ENCODE results near the gene MKRN2OS.

MKRN2OS gene

GRCh38 chr3:12574661-12575060 lies 29.4 kb upstream of the MKRN2OS start:
- Histone ChIP-seq H3K9me2 (replicated peaks; ENCODE audit: low read depth, low read length) (no peaks in the 10 kb centered on the region), H3K4me1 (ENCODE audit: insufficient read depth, low read length, poor library complexity, severe bottlenecking) (no peaks in the 10 kb centered on the region), H2AFZ (ENCODE audit: low read length) (no peak overlapping the region), H3K4me3 (ENCODE audit: low read length, poor library complexity, severe bottlenecking) (no peak overlapping the region), H3K9ac (ENCODE audit: low read depth, low read length, poor library complexity, severe bottlenecking) (no peak overlapping the region), H4K20me1 (ENCODE audit: insufficient read depth, low read length, poor library complexity, severe bottlenecking) (no peaks in the 10 kb centered on the region), H3F3A (ENCODE audit: low read depth) (no peaks in the 10 kb centered on the region), H3K4me2 (ENCODE audit: low read depth, low read length, poor library complexity, severe bottlenecking) (no peak overlapping the region), H3K9me3 (ENCODE audit: insufficient read depth, low read depth, low read length) (no peaks in the 10 kb centered on the region), H3K79me2 (ENCODE audit: insufficient read depth, low read length) (no peaks in the 10 kb centered on the region), H3K36me3 (ENCODE audit: insufficient read depth, low read length) (peaks cover 99% of the 10 kb centered on the region; the same call in 1 of the 2 replicates), H3K27me3 (ENCODE audit: insufficient read depth, low read length, poor library complexity, severe bottlenecking) (no peaks in the 10 kb centered on the region)
- TF ChIP-seq CTCF (conservative IDR thresholded peaks at IDR 0.05; ENCODE audit: low read length), result no peak
- no peak for TF ChIP-seq EZH2phosphoT487 (IDR thresholded peaks at IDR 0.05; ENCODE audit: borderline replicate concordance)

GRCh38 chr3:12574131-12574530 lies 28.8 kb upstream of the MKRN2OS start:
- Histone ChIP-seq H3K9ac (ENCODE audit: low read depth, low read length, poor library complexity, severe bottlenecking) (no peak overlapping the region), H3K27me3 (ENCODE audit: insufficient read depth, low read length, poor library complexity, severe bottlenecking) (no peaks in the 10 kb centered on the region), H3K4me1 (ENCODE audit: insufficient read depth, low read length, poor library complexity, severe bottlenecking) (no peaks in the 10 kb centered on the region), H3K36me3 (ENCODE audit: insufficient read depth, low read length) (peaks cover 99% of the 10 kb centered on the region; the same call in 1 of the 2 replicates), H4K20me1 (ENCODE audit: insufficient read depth, low read length, poor library complexity, severe bottlenecking) (no peaks in the 10 kb centered on the region), H3K4me2 (ENCODE audit: low read depth, low read length, poor library complexity, severe bottlenecking) (no peak overlapping the region), H3K4me3 (ENCODE audit: low read length, poor library complexity, severe bottlenecking) (no peak overlapping the region), H3K9me2 (replicated peaks; ENCODE audit: low read depth, low read length) (no peaks in the 10 kb centered on the region), H3K79me2 (ENCODE audit: insufficient read depth, low read length) (no peaks in the 10 kb centered on the region), H3F3A (ENCODE audit: low read depth) (no peaks in the 10 kb centered on the region), H3K9me3 (ENCODE audit: insufficient read depth, low read depth, low read length) (no peaks in the 10 kb centered on the region), H2AFZ (ENCODE audit: low read length) (no peak overlapping the region)
- no peak for TF ChIP-seq EZH2phosphoT487 (IDR thresholded peaks at IDR 0.05; ENCODE audit: borderline replicate concordance)
- TF ChIP-seq CTCF (conservative IDR thresholded peaks at IDR 0.05; ENCODE audit: low read length), result no peak

GRCh38 chr3:12571986-12572385 lies 26.7 kb upstream of the MKRN2OS start:
- no peak overlapping the region for H3K4me3 ChIP-seq (ENCODE audit: low read length, poor library complexity, severe bottlenecking)
- no peaks in the 10 kb centered on the region for H3K9me2 ChIP-seq (replicated peaks; ENCODE audit: low read depth, low read length)
- peaks cover 15% of the 10 kb centered on the region for H3K79me2 ChIP-seq (ENCODE audit: insufficient read depth, low read length)
- H4K20me1 ChIP-seq (ENCODE audit: insufficient read depth, low read length, poor library complexity, severe bottlenecking), result no peaks in the 10 kb centered on the region
- TF ChIP-seq EZH2phosphoT487 (IDR thresholded peaks at IDR 0.05; ENCODE audit: borderline replicate concordance) (no peak), CTCF (conservative IDR thresholded peaks at IDR 0.05; ENCODE audit: low read length) (no peak)
- H3K9me3 ChIP-seq (ENCODE audit: insufficient read depth, low read depth, low read length), result no peaks in the 10 kb centered on the region
- H3K4me2 ChIP-seq (ENCODE audit: low read depth, low read length, poor library complexity, severe bottlenecking), result no peak overlapping the region
- H3K9ac ChIP-seq (ENCODE audit: low read depth, low read length, poor library complexity, severe bottlenecking), result no peak overlapping the region
- H3K27me3 ChIP-seq (ENCODE audit: insufficient read depth, low read length, poor library complexity, severe bottlenecking), result no peaks in the 10 kb centered on the region
- peaks cover 84% of the 10 kb centered on the region; the same call in 1 of the 2 replicates for H3K36me3 ChIP-seq (ENCODE audit: insufficient read depth, low read length)
- no peaks in the 10 kb centered on the region for H3K4me1 ChIP-seq (ENCODE audit: insufficient read depth, low read length, poor library complexity, severe bottlenecking)
- H2AFZ ChIP-seq (ENCODE audit: low read length), result no peak overlapping the region
- no peaks in the 10 kb centered on the region for H3F3A ChIP-seq (ENCODE audit: low read depth)
